ENCODE data around the gene SRGAP3. TPM values are rescaled to one million over a fixed set of nuclear protein-coding genes. Genes with fewer than 3 reads are reported as not detected.

SRGAP3 gene
- total RNA-seq, 2 experiments from 2014 or later, result 2.8 to 3.2 TPM

DNA sequence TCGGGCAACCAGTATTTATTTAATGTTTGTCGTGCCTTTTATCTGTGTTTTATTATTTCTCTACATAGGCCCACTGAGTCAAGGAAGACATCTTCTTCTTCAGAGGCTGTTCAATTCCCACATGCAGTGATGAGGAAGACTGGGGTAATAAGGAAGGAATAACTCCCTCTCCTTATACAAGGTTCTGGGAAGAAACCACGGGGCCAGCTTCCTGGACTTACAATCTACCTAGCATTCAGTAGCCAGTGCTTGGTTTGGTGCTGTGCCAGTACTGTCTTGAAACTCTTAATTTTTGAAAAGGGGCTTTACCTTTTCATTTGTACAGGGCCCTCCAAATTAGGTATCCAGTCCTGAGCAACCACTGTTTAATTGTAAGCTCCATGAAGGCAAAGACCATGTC, 51.2 kb downstream of the SRGAP3 start:
- ATAC-seq (ENCODE audit: poor library complexity) (no peak), DNase-seq (no peak)
- no peaks in the 10 kb centered on the region for H3K9me3 Mint-ChIP-seq
- H3K27ac Mint-ChIP-seq, result no peak overlapping the region
- TF ChIP-seq, protein P1, sequence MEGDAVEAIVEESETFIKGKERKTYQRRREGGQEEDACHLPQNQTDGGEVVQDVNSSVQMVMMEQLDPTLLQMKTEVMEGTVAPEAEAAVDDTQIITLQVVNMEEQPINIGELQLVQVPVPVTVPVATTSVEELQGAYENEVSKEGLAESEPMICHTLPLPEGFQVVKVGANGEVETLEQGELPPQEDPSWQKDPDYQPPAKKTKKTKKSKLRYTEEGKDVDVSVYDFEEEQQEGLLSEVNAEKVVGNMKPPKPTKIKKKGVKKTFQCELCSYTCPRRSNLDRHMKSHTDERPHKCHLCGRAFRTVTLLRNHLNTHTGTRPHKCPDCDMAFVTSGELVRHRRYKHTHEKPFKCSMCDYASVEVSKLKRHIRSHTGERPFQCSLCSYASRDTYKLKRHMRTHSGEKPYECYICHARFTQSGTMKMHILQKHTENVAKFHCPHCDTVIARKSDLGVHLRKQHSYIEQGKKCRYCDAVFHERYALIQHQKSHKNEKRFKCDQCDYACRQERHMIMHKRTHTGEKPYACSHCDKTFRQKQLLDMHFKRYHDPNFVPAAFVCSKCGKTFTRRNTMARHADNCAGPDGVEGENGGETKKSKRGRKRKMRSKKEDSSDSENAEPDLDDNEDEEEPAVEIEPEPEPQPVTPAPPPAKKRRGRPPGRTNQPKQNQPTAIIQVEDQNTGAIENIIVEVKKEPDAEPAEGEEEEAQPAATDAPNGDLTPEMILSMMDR (IDR thresholded peaks at IDR 0.05), result no peak
- no peaks in the 10 kb centered on the region for H3K27me3 Mint-ChIP-seq
- intact Hi-C loops (cut with DNase I, micrococcal nuclease), result no loop called here
- no peaks in the 10 kb centered on the region for H3K4me1 Mint-ChIP-seq (ENCODE audit: low read depth)
- Histone ChIP-seq H3K27ac (ENCODE audit: low read depth in 1 of 2, low read length in 2 of 2) (no peak overlapping the region), H3K4me3 (ENCODE audit: low read length) (no peak overlapping the region), H3K36me3 (ENCODE audit: insufficient read depth, low read length) (no peaks in the 10 kb centered on the region), H3K4me1 (ENCODE audit: insufficient read depth, low read length) (no peaks in the 10 kb centered on the region), H3K9me3 (ENCODE audit: control insufficient read depth in 1 of 2, insufficient read depth in 1 of 2, low read length in 2 of 2) (no peaks in the 10 kb centered on the region), H3K27me3 (ENCODE audit: control insufficient read depth in 1 of 2, insufficient read depth in 2 of 2, low read length in 2 of 2) (no peaks in the 10 kb centered on the region)
- no peaks in the 10 kb centered on the region for H3K36me3 Mint-ChIP-seq (ENCODE audit: low read depth)
- no peak overlapping the region for H3K4me3 Mint-ChIP-seq
- CTCF ChIA-PET, result no interaction called here
- POLR2A ChIA-PET, result no interaction called here

DNA sequence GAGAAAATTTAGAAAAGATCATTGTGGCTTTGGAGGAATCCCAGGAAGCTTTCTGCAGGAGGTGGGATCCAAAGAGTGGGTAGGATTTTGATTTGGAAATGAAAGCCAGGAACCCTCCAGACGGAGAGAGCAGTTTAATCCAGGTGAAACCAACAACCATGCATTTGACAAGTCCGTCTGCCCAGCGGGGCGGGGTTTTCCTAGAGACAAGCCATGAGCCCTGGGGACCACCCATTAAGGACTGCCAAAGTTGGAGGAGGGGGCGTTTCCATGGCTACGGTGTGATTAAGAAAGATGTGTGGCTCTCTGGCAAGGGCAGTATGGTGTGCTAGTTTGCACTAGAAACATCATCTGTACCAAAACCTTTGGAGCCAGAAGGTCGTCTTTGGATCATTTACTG, 53.4 kb downstream of the SRGAP3 start:
- no peak for ATAC-seq (ENCODE audit: poor library complexity)
- Histone ChIP-seq H3K4me1 (ENCODE audit: insufficient read depth, low read length) (no peaks in the 10 kb centered on the region), H3K9me3 (ENCODE audit: control insufficient read depth in 1 of 2, insufficient read depth in 1 of 2, low read length in 2 of 2) (no peaks in the 10 kb centered on the region), H3K27ac (ENCODE audit: low read depth in 1 of 2, low read length in 2 of 2) (no peak overlapping the region), H3K36me3 (ENCODE audit: insufficient read depth, low read length) (no peaks in the 10 kb centered on the region), H3K4me3 (ENCODE audit: low read length) (no peak overlapping the region), H3K27me3 (ENCODE audit: control insufficient read depth in 1 of 2, insufficient read depth in 2 of 2, low read length in 2 of 2) (no peaks in the 10 kb centered on the region)
- no peaks in the 10 kb centered on the region for H3K36me3 Mint-ChIP-seq (ENCODE audit: low read depth)
- TF ChIP-seq, protein P1 (IDR thresholded peaks at IDR 0.05), result no peak
- POLR2A ChIA-PET, result no interaction called here
- H3K27ac Mint-ChIP-seq, result no peak overlapping the region
- CTCF ChIA-PET, result no interaction called here
- intact Hi-C loops (cut with DNase I, micrococcal nuclease), result no loop called here
- no peaks in the 10 kb centered on the region for H3K27me3 Mint-ChIP-seq
- no peak overlapping the region for H3K4me3 Mint-ChIP-seq
- H3K4me1 Mint-ChIP-seq (ENCODE audit: low read depth), result no peaks in the 10 kb centered on the region
- no peak for DNase-seq
- no peaks in the 10 kb centered on the region for H3K9me3 Mint-ChIP-seq

DNA sequence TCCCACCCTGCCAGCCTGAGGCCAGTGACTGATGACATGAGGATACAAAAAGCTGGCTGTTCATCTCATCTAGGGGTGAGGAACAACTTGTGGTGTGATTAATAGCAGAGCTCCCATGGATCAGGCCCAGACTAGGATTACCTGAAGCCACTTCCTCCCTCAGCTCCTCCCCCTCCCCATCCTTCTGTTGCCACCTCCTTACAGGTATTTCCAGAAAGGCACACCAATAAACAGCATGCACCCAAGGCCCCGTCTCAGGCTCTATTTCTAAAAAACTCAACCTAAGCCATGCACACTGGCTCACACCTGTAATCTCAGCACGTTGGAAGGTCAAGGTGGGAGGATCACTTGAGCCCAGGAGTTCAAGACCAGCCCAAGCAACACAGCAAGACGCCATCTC, 54.1 kb downstream of the SRGAP3 start:
- Mint-ChIP-seq H3K4me1 (ENCODE audit: low read depth) (no peaks in the 10 kb centered on the region), H3K9me3 (no peaks in the 10 kb centered on the region), H3K27ac (no peak overlapping the region), H3K36me3 (ENCODE audit: low read depth) (no peaks in the 10 kb centered on the region), H3K4me3 (no peak overlapping the region), H3K27me3 (no peaks in the 10 kb centered on the region)
- ChIA-PET CTCF (no interaction called here), POLR2A (no interaction called here)
- TF ChIP-seq, protein P1 (IDR thresholded peaks at IDR 0.05), result no peak
- H3K36me3 ChIP-seq (ENCODE audit: insufficient read depth, low read length), result no peaks in the 10 kb centered on the region
- no peak overlapping the region for H3K27ac ChIP-seq (ENCODE audit: low read depth in 1 of 2, low read length in 2 of 2)
- intact Hi-C loops (cut with DNase I, micrococcal nuclease), result no loop called here
- DNase-seq (no peak), ATAC-seq (ENCODE audit: poor library complexity) (no peak)
- H3K27me3 ChIP-seq (ENCODE audit: control insufficient read depth in 1 of 2, insufficient read depth in 2 of 2, low read length in 2 of 2), result no peaks in the 10 kb centered on the region
- H3K4me1 ChIP-seq (ENCODE audit: insufficient read depth, low read length), result no peaks in the 10 kb centered on the region
- no peak overlapping the region for H3K4me3 ChIP-seq (ENCODE audit: low read length)
- H3K9me3 ChIP-seq (ENCODE audit: control insufficient read depth in 1 of 2, insufficient read depth in 1 of 2, low read length in 2 of 2), result no peaks in the 10 kb centered on the region
